Activated CD8-positive, alpha-beta memory T cell treated with anti-CD3 and anti-CD28 coated beads, Interleukin-2, amount 10 ng/mL, durations not matched to agents 7 days and 5 days (primary cell): ENCODE data around the gene GRIN2C. TPM values are rescaled to one million over a fixed set of nuclear protein-coding genes. Genes with fewer than 3 reads are reported as not detected.
A peak's percentile ranks its signal among the peaks of the same experiment; 100 is the strongest.

ENCODE experiments used
- ATAC-seq: fragments of 150-1000 bp; cut with Tn5 transposase; one replicate; pipeline ENCODE4 v1.10.0; 2021; ENCODE audit warnings: moderate library complexity
- CTCF ChIA-PET: fragments of 350-600 bp; sonication (Branson Sonifier 250); formaldehyde crosslinking; loops from one replicate; lab custom pipeline; 2021; ENCODE audit warnings: antibody characterized with exemption; lab: Charles Lee
- DNase-seq: peaks from one replicate; pipeline ENCODE4 v3.0.0-alpha.2; 2020
- H3K27ac Mint-ChIP-seq: one replicate; pipeline ENCODE4 v1.8.0; 2021; ENCODE audit warnings: mild to moderate bottlenecking, mixed read lengths
- H3K27me3 Mint-ChIP-seq: one replicate; pipeline ENCODE4 v1.8.0; 2021; ENCODE audit warnings: mixed read lengths
- H3K36me3 Mint-ChIP-seq: one replicate; pipeline ENCODE4 v1.8.0; 2021; ENCODE audit warnings: mild to moderate bottlenecking, mixed read lengths
- H3K4me1 Mint-ChIP-seq: one replicate; pipeline ENCODE4 v1.8.0; 2021; ENCODE audit warnings: mixed read lengths
- H3K4me3 Mint-ChIP-seq: one replicate; pipeline ENCODE4 v1.8.0; 2021; ENCODE audit warnings: mild to moderate bottlenecking, moderate library complexity, mixed read lengths
- H3K9me3 Mint-ChIP-seq: one replicate; pipeline ENCODE4 v1.8.0; 2022; ENCODE audit warnings: low read depth, mixed read lengths
- total RNA-seq, 2 experiments: library from RNA; stranded (reverse); gene quantifications; one replicate each; pipeline ENCODE4 v1.2.3, GENCODE V29; 2021

The GRIN2C gene
- total RNA-seq, 2 experiments from 2014 or later = 0.07 to 0.09 TPM

- DNase-seq (no peak), ATAC-seq (no peak)
- no peaks in the 10 kb centered on the region for H3K36me3 Mint-ChIP-seq
- peaks cover 21% of the 10 kb centered on the region for H3K27me3 Mint-ChIP-seq
- H3K9me3 Mint-ChIP-seq = no peaks in the 10 kb centered on the region
- no peak overlapping the region for H3K4me3 Mint-ChIP-seq
- H3K4me1 Mint-ChIP-seq = no peaks in the 10 kb centered on the region
- no peak overlapping the region for H3K27ac Mint-ChIP-seq
- CTCF ChIA-PET = interaction anchor here (1.0 to 1.6 kb wide), 2 partner anchors 16 to 87 kb away, joined by 3 read pairs; no protein-coding TSS in a partner anchor
Observed at GRCh38 chr17:74846621-74847020, 13.1 kb downstream of the GRIN2C start.

GRCh38 chr17:74843352-74843627, 16.4 kb downstream of the GRIN2C start:
- peaks cover 21% of the 10 kb centered on the region for H3K27me3 Mint-ChIP-seq
- H3K4me3 Mint-ChIP-seq = no peak overlapping the region
- no peak for ATAC-seq
- CTCF ChIA-PET = interaction anchor here (0.6 to 2.4 kb wide), 11 partner anchors 8 to 115 kb away, joined by 3 to 14 read pairs (median 4); partner anchors contain the start of gene FDXR
- no peaks in the 10 kb centered on the region for H3K9me3 Mint-ChIP-seq
- no peak overlapping the region for H3K27ac Mint-ChIP-seq
- peaks cover 10% of the 10 kb centered on the region for H3K4me1 Mint-ChIP-seq
- H3K36me3 Mint-ChIP-seq = peaks cover 2% of the 10 kb centered on the region
- DNase-seq = no peak

GRCh38 chr17:74842599-74843351, 16.9 kb downstream of the GRIN2C start:
- Mint-ChIP-seq H3K9me3 (no peaks in the 10 kb centered on the region), H3K36me3 (peaks cover 2% of the 10 kb centered on the region), H3K27ac (no peak overlapping the region), H3K4me3 (no peak overlapping the region), H3K4me1 (peaks cover 10% of the 10 kb centered on the region), H3K27me3 (peaks cover 21% of the 10 kb centered on the region)
- CTCF ChIA-PET = interaction anchor here (0.6 to 2.4 kb wide), 11 partner anchors 9 to 338 kb away, joined by 3 to 14 read pairs (median 4); partner anchors contain the start of gene FDXR
- ATAC-seq = no peak
- no peak for DNase-seq

- ATAC-seq (no peak), DNase-seq (no peak)
- Mint-ChIP-seq H3K9me3 (no peaks in the 10 kb centered on the region), H3K27ac (no peak overlapping the region), H3K4me3 (no peak overlapping the region), H3K27me3 (peaks cover 21% of the 10 kb centered on the region), H3K4me1 (peaks cover 10% of the 10 kb centered on the region), H3K36me3 (peaks cover 2% of the 10 kb centered on the region)
- CTCF ChIA-PET = interaction anchor here (0.6 to 2.4 kb wide), 7 partner anchors 9 to 338 kb away, joined by 3 to 14 read pairs (median 4); partner anchors contain the start of gene FDXR
Observed at GRCh38 chr17:74842146-74842598, 17.5 kb downstream of the GRIN2C start.

- H3K36me3 Mint-ChIP-seq = peaks cover 2% of the 10 kb centered on the region
- DNase-seq = no peak
- CTCF ChIA-PET = interaction anchor here (1.0 to 2.0 kb wide), 2 partner anchors 21 to 24 kb away, joined by 4 to 6 read pairs; no protein-coding TSS in a partner anchor
- no peak for ATAC-seq
- peaks cover 21% of the 10 kb centered on the region for H3K27me3 Mint-ChIP-seq
- H3K4me3 Mint-ChIP-seq = no peak overlapping the region
- peak overlapping the region; percentile 14 for H3K27ac Mint-ChIP-seq
- peaks cover 10% of the 10 kb centered on the region for H3K4me1 Mint-ChIP-seq
- H3K9me3 Mint-ChIP-seq = no peaks in the 10 kb centered on the region
Observed at GRCh38 chr17:74840989-74841666, 18.6 kb downstream of the GRIN2C start.

- Mint-ChIP-seq H3K27ac (no peak overlapping the region), H3K27me3 (peaks cover 21% of the 10 kb centered on the region), H3K9me3 (no peaks in the 10 kb centered on the region), H3K4me3 (no peak overlapping the region), H3K4me1 (peaks cover 10% of the 10 kb centered on the region), H3K36me3 (peaks cover 2% of the 10 kb centered on the region)
- CTCF ChIA-PET = interaction anchor here (1.1 to 2.0 kb wide), 2 partner anchors 22 to 49 kb away, joined by 6 read pairs; no protein-coding TSS in a partner anchor
- no peak for ATAC-seq
- DNase-seq = no peak
Observed at GRCh38 chr17:74839990-74840852, 19.5 kb downstream of the GRIN2C start.

- Mint-ChIP-seq H3K36me3 (peaks cover 2% of the 10 kb centered on the region), H3K4me1 (peaks cover 10% of the 10 kb centered on the region), H3K27me3 (peaks cover 10% of the 10 kb centered on the region), H3K9me3 (no peaks in the 10 kb centered on the region), H3K4me3 (no peak overlapping the region), H3K27ac (no peak overlapping the region)
- CTCF ChIA-PET = no interaction called here
- ATAC-seq = no peak
- DNase-seq = no peak
Observed at GRCh38 chr17:74838274-74838673, 21.4 kb downstream of the GRIN2C start.

- CTCF ChIA-PET = no interaction called here
- H3K9me3 Mint-ChIP-seq = no peaks in the 10 kb centered on the region
- no peak overlapping the region for H3K27ac Mint-ChIP-seq
- H3K27me3 Mint-ChIP-seq = peaks cover 8% of the 10 kb centered on the region
- DNase-seq (no peak), ATAC-seq (no peak)
- peaks cover 10% of the 10 kb centered on the region for H3K4me1 Mint-ChIP-seq
- H3K4me3 Mint-ChIP-seq = no peak overlapping the region
- H3K36me3 Mint-ChIP-seq = peaks cover 2% of the 10 kb centered on the region
Observed at GRCh38 chr17:74836691-74837467, 22.8 kb downstream of the GRIN2C start.

- peaks cover 9% of the 10 kb centered on the region for H3K4me1 Mint-ChIP-seq
- peaks cover 2% of the 10 kb centered on the region for H3K36me3 Mint-ChIP-seq
- H3K9me3 Mint-ChIP-seq = no peaks in the 10 kb centered on the region
- no peak overlapping the region for H3K4me3 Mint-ChIP-seq
- no peak for DNase-seq
- ATAC-seq = no peak
- H3K27ac Mint-ChIP-seq = no peak overlapping the region
- CTCF ChIA-PET = no interaction called here
- peaks cover 2% of the 10 kb centered on the region for H3K27me3 Mint-ChIP-seq
Observed at GRCh38 chr17:74836191-74836590, 23.5 kb downstream of the GRIN2C start.

GRCh38 chr17:74833501-74834377, 25.9 kb downstream of the GRIN2C start:
- no peaks in the 10 kb centered on the region for H3K4me1 Mint-ChIP-seq
- no peak overlapping the region for H3K27ac Mint-ChIP-seq
- ATAC-seq (no peak), DNase-seq (no peak)
- no peaks in the 10 kb centered on the region for H3K36me3 Mint-ChIP-seq
- no peaks in the 10 kb centered on the region for H3K27me3 Mint-ChIP-seq
- CTCF ChIA-PET = interaction anchor here (1.2 to 2.6 kb wide), 3 partner anchors 9 to 42 kb away, joined by 3 to 10 read pairs (median 3); no protein-coding TSS in a partner anchor
- no peaks in the 10 kb centered on the region for H3K9me3 Mint-ChIP-seq
- H3K4me3 Mint-ChIP-seq = no peak overlapping the region

GRCh38 chr17:74832421-74832820, 27.3 kb downstream of the GRIN2C start:
- no peak overlapping the region for H3K27ac Mint-ChIP-seq
- CTCF ChIA-PET = interaction anchor here (1.2 kb wide), 3 partner anchors 11 to 35 kb away, joined by 3 read pairs; no protein-coding TSS in a partner anchor
- no peak overlapping the region for H3K4me3 Mint-ChIP-seq
- no peaks in the 10 kb centered on the region for H3K36me3 Mint-ChIP-seq
- no peaks in the 10 kb centered on the region for H3K27me3 Mint-ChIP-seq
- no peaks in the 10 kb centered on the region for H3K9me3 Mint-ChIP-seq
- ATAC-seq (no peak), DNase-seq (no peak)
- H3K4me1 Mint-ChIP-seq = no peaks in the 10 kb centered on the region
